ENCODE results near the gene TBCB. TPM values are rescaled to one million over a fixed set of nuclear protein-coding genes. Genes with fewer than 3 reads are reported as not detected.
A peak's percentile ranks its signal among the peaks of the same experiment; 100 is the strongest.

Gene TBCB
- total RNA-seq, 4 donors from 2014 or later, result 97.9 to 157 (median 117) TPM

DNA sequence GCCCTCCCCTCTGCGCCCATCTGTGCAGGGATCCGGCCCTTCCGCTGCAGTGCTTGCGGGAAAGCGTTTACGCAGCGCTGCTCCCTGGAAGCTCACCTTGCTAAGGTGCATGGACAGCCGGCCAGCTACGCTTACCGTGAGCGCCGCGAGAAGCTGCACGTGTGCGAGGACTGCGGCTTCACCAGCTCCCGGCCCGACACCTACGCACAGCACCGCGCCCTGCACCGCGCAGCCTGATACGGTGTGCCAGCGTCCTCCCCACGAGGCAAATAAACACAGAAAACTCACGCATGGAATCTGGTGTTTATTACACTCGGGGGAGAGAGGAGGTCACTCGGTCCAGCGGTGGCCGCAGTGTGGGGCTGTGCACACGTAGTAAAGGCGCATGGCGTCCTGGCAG is 1.8 kb upstream of the TBCB start:
- TF ChIP-seq, protein P1, sequence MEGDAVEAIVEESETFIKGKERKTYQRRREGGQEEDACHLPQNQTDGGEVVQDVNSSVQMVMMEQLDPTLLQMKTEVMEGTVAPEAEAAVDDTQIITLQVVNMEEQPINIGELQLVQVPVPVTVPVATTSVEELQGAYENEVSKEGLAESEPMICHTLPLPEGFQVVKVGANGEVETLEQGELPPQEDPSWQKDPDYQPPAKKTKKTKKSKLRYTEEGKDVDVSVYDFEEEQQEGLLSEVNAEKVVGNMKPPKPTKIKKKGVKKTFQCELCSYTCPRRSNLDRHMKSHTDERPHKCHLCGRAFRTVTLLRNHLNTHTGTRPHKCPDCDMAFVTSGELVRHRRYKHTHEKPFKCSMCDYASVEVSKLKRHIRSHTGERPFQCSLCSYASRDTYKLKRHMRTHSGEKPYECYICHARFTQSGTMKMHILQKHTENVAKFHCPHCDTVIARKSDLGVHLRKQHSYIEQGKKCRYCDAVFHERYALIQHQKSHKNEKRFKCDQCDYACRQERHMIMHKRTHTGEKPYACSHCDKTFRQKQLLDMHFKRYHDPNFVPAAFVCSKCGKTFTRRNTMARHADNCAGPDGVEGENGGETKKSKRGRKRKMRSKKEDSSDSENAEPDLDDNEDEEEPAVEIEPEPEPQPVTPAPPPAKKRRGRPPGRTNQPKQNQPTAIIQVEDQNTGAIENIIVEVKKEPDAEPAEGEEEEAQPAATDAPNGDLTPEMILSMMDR (IDR thresholded peaks at IDR 0.05), result no peak
- no peak for TF ChIP-seq POLR2A (IDR thresholded peaks at IDR 0.05)
- Histone ChIP-seq H3K27me3 (no peaks in the 10 kb centered on the region), H3K9me3 (no peaks in the 10 kb centered on the region), H3K36me3 (peaks cover 4 to 59% (median 6%) of the 10 kb centered on the region in 3 donors), H3K4me3 (peak overlapping the region in 3 of 4 donors; percentile 77 to 92 (median 89)), H3K4me1 (peaks cover 22 to 37% (median 24%) of the 10 kb centered on the region in 3 donors), H3K27ac (peak overlapping the region in 2 of 4 donors; percentile 93 to 96)
- intact Hi-C loops (cut with DNase I), result loop anchor here (10.0 kb wide), 1 partner anchor 59 kb away; the partner anchor contains the start of genes THAP8 and WDR62
- 93 to 100% methylated on average over 3 to 25 of the region's 34 CpGs for WGBS, 2 donors
- DNase-seq, result no peak

DNA sequence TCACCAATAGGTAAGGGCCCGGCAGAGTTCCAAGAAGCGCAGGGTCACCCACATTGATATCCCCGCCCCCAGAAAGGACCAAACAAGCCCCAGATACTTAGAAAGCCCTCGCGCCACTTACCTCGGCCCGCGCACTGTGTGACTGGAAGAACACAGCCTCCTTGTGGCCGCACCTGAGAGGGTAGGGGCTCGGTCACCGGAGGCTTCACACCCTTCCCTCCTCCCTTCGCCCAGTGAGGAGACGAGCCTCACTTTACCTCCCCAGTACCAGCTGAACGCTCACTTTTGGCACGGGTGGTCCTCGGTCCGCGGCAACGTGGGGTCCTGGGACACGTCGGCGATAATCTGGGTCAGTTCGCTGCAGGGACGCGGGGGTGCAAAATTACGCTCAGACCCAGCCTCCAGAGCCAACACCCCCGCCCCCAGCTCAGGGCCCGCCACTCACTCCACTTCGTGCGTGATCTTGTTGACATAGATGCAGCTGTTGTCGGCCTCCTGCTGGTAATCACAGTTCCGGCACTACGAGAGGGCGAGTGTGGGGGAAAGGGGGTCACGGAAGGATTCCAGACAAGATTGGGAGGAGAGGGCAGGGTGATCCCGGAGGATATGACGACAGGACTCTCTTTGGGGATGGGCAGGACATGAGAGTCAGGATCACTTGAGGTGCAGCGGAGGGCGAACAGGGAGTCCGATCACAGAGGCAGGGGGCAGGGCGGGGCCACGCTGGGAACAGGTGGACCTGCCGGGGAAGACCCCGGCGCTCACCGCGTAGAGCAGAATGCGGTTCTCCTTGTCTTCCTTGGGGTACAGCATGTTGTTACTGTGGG is 1.2 kb upstream of the TBCB start:
- no peaks in the 10 kb centered on the region for H3K9me3 ChIP-seq
- 4 to 7% methylated on average over 24 to 39 of the region's 48 CpGs for WGBS, 2 donors
- TF ChIP-seq, protein P1 (IDR thresholded peaks at IDR 0.05), result peak in 3 of 6 experiments; percentile 6 to 37 (median 16)
- TF ChIP-seq POLR2A (IDR thresholded peaks at IDR 0.05), result no peak
- H3K27me3 ChIP-seq, result no peaks in the 10 kb centered on the region
- H3K4me3 ChIP-seq, result peak overlapping the region; percentile 77 to 92 (median 86)
- H3K36me3 ChIP-seq, result peaks cover 4 to 66% (median 9%) of the 10 kb centered on the region in 3 donors
- DNase-seq, result no peak
- peak overlapping the region; percentile 93 to 96 (median 94) for H3K27ac ChIP-seq
- intact Hi-C loops (cut with DNase I), result loop anchor here (10.0 kb wide), 1 partner anchor 59 kb away; the partner anchor contains the start of genes THAP8 and WDR62
- H3K4me1 ChIP-seq, result peaks cover 22 to 37% (median 24%) of the 10 kb centered on the region in 3 donors

DNA sequence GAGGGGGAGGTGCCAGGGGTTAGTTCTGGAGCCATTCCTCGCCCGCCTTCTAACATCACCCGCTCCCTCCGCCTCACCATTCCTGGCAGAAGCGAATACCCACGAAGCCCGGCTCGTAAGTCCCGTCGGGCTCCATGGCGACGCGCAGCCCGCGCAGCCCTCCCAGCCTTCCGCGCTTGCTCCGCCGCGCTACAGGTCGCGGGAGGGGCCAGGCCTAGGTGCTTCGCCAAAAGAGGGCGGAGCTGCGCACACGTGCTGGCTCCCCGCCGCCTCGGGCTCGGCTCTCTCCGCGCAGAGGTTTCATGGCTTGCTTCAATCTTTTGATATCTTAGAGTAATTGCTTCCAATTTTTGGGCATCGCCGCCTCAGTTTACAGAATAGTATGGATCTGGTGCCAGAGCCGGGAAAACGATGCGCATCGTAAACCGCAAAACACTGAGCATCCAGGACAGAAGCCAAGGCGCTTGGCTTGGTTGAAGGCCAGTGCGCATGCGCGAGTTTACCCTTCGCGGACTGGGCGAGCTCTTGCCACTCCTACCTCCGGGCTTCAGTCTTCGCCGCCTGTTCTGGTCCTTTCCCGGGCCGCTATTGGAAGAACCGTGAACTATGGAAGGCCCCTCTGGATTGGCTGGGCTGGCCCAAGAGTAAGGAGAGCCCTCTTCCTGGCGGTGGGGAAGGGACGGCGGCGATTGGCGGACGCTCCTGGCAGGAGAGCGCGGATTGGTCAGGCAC is 381 bp upstream of the TBCB start, which contains the start of gene POLR2I:
TSS of gene POLR2I (minus strand) at position 155 of the 732 bp plus-strand sequence. CDS start at position 136, 19 bp downstream.
- intact Hi-C loops (cut with DNase I), result loop anchor here (10.0 kb wide), 1 partner anchor 60 kb away; the partner anchor contains the start of genes THAP8 and WDR62
- H3K36me3 ChIP-seq, result peaks cover 4 to 74% (median 9%) of the 10 kb centered on the region in 3 donors
- peaks cover 22 to 37% (median 24%) of the 10 kb centered on the region in 3 donors for H3K4me1 ChIP-seq
- DNase-seq, result peak; percentile 94
- H3K9me3 ChIP-seq, result no peaks in the 10 kb centered on the region
- no peaks in the 10 kb centered on the region for H3K27me3 ChIP-seq
- TF ChIP-seq, protein P1 (IDR thresholded peaks at IDR 0.05), result peak in 2 of 6 experiments; percentile 1 to 12
- TF ChIP-seq POLR2A (IDR thresholded peaks at IDR 0.05), result peak in 3 of 4 donors; percentile 58 to 82 (median 74)
- H3K27ac ChIP-seq, result peak within 1 kb of the TSS; percentile 93 to 96 (median 94)
- H3K4me3 ChIP-seq, result peak within 1 kb of the TSS; percentile 77 to 92 (median 86)
- 0 to 1% methylated on average over 17 to 36 of the region's 60 CpGs for WGBS, 2 donors

DNA sequence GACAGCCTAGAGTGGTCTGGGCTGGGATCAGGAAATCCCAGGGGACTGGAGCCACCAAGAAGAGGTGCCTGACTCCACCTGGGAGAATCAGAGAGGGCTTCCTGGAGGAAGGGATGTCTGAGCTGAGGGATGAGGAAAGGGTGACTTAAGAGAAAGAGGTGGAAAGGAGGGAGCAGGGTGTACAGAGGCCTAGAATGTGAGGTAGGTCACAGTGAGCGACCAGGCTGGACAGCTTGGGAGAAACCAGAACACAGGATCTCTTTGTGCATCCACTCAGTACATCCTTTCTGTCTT is 1.0 kb downstream of the TBCB start:
- Histone ChIP-seq H3K27ac (peak overlapping the region; percentile 93 to 96 (median 94)), H3K36me3 (peaks cover 4 to 74% (median 20%) of the 10 kb centered on the region in 3 donors), H3K4me1 (peaks cover 22 to 37% (median 24%) of the 10 kb centered on the region in 3 donors), H3K9me3 (no peaks in the 10 kb centered on the region), H3K4me3 (peak overlapping the region; percentile 77 to 92 (median 86)), H3K27me3 (no peaks in the 10 kb centered on the region)
- no peak for DNase-seq
- TF ChIP-seq POLR2A (IDR thresholded peaks at IDR 0.05), result no peak
- TF ChIP-seq, protein P1 (IDR thresholded peaks at IDR 0.05), result no peak
- 82 to 95% methylated on average over 1 of the region's 1 CpG for WGBS, 2 donors
- intact Hi-C loops (cut with DNase I), result loop anchor here (10.0 kb wide), 1 partner anchor 61 kb away; the partner anchor contains the start of genes THAP8 and WDR62
